Heart left ventricle (tissue), 16 donors: ENCODE measurements around the gene FREM2. TPM values are rescaled to one million over a fixed set of nuclear protein-coding genes. Genes with fewer than 3 reads are reported as not detected.

ENCODE experiments used
- ATAC-seq, 4 donors: fragments of 200-7000 bp; cut with Tn5 transposase; one replicate each; pipeline ENCODE4 v1.9.1; 2020 to 2022; ENCODE audit warnings: moderate library complexity in 4 of 4, mild to moderate bottlenecking in 3 of 4, moderate number of reproducible peaks in 1 of 4
- DNase-seq, 5 donors: peaks; one replicate each; pipeline ENCODE4 v3.0.0-alpha.2; 2020
- H3K27ac ChIP-seq, 12 donors: fragments of 200-600 bp; sonication (generic) in 4 of 12; one replicate each; pipeline versions ENCODE4 v1.5.0 to v1.8.0; 2016 to 2022; ENCODE audit warnings: mild to moderate bottlenecking in 2 of 12
- H3K27me3 ChIP-seq, 9 donors: fragments of 200-600 bp; sonication (generic) in 2 of 9; one replicate each; pipeline versions ENCODE4 v1.5.1 to v1.8.0; 2016 to 2022; ENCODE audit warnings: mild to moderate bottlenecking in 3 of 9
- H3K36me3 ChIP-seq, 9 donors: fragments of 200-600 bp; sonication (generic) in 2 of 9; one replicate each; pipeline versions ENCODE4 v1.5.0 to v1.8.0; 2018 to 2022; ENCODE audit warnings: mild to moderate bottlenecking in 2 of 9
- H3K4me1 ChIP-seq, 12 donors: fragments of 200-600 bp; sonication (generic) in 4 of 12; one replicate each; pipeline versions ENCODE4 v1.5.0 to v1.8.0; 2016 to 2022; ENCODE audit warnings: mild to moderate bottlenecking in 3 of 12
- H3K4me3 ChIP-seq, 12 donors: fragments of 200-600 bp; sonication (generic) in 4 of 12; one replicate each; pipeline versions ENCODE4 v1.5.0 to v1.8.0; 2017 to 2022; ENCODE audit warnings: mild to moderate bottlenecking in 9 of 12, moderate library complexity in 4 of 12
- H3K9me3 ChIP-seq, 12 donors: fragments of 200-600 bp; sonication (generic) in 4 of 12; one replicate each; pipeline versions ENCODE4 v1.5.0 to v1.8.0; 2016 to 2022; ENCODE audit warnings: mild to moderate bottlenecking in 1 of 12
- POLR2A ChIP-seq, 2 donors: fragments of 450-650 bp; IDR thresholded peaks; one replicate each; pipeline ENCODE4 v1.6.1; 2017; ENCODE audit warnings: antibody characterized with exemption in 2 of 2, mild to moderate bottlenecking in 2 of 2, moderate library complexity in 2 of 2
- WGBS, 4 donors: extraction: QIAGEN DNeasy Blood & Tissue Kit in 2 of 4; methylation state at CpG; one replicate each; pipeline versions ENCODE4 v1.1.5 to v1.1.7; 2013 to 2018; 5-methylcytosine and 5-hydroxymethylcytosine counted together
- intact Hi-C, 10 donors: fragments of 100-400 bp; cut with DNase I; formaldehyde crosslinking; loops; one replicate each; pipeline versions ENCODE4 v1.11.1 to v1.14.2; 2022
- polyA plus RNA-seq, 2 donors: library from polyadenylated mRNA; stranded (reverse); fragments of 200-250 nt; gene quantifications; one replicate each; pipeline ENCODE4 v1.2.3, GENCODE V29; 2013
- total RNA-seq, 9 donors: library from RNA; depleted of rRNA in 2 of 9; stranded (reverse); fragments of >200 nt in 2 of 9; fragmentation: NEBNext Ultra II Directional in 3 of 9; extraction: Animal tissue kit (Norgen Biotek cat#: 25700) in 3 of 9; gene quantifications; one replicate each; pipeline versions ENCODE4 v1.1.0 to v1.2.4, GENCODE V29; 2016 to 2023
- TF ChIP-seq, protein P1 (sequence below), 12 donors: fragments of 200-600 bp; sonication (generic) in 4 of 12; IDR thresholded peaks; one replicate each; pipeline versions ENCODE4 v1.5.0 to v1.8.0; 2018 to 2022; ENCODE audit warnings: antibody characterized with exemption in 12 of 12, mild to moderate bottlenecking in 5 of 12
- donor health status: ischemic (EF 13 %, LVEDD 7.1; RV severe dilation, severe dysfunction).
- donor health status: healthy with polysubstance abuse.
- donor health status: DM: no; HTN: yes; CAD: no.
- donor health status: DM: no; HTN: no; CAD: no.
- donor health status: ischemic (EF 25% LVEDD 6.9; RV normal size, moderate dysfunction).
- donor health status: ischemic (EF 25% LVEDD 5.7; RV mildly dilated, moderate dysfunction).
- donor health status: healthy.
- donor health status: DM: yes; HTN: yes; CAD: no.
- donor health status: ischemic (EF 35%, LVEDD 5.7; RV mildly dilated, moderate dysfunction).
- donor health status: nonischemic (EF 11% LVEDD 7.7; RV severe dilation, severe dysfunction).
- donor health status: DM: yes; HTN: yes; CAD: no.
- donor health status: PGD.
- donor health status: ischemic (EF 29% LVEDD 5.4; RV normal size, mild dysfunction).
- donor health status: nonischemic (EF 23%, LVEDD 6.1; RV moderate dilation, normal function).

Gene FREM2
- total and polyA plus RNA-seq, 11 donors: 0.02 to 0.35 (median 0.13) TPM

DNA sequence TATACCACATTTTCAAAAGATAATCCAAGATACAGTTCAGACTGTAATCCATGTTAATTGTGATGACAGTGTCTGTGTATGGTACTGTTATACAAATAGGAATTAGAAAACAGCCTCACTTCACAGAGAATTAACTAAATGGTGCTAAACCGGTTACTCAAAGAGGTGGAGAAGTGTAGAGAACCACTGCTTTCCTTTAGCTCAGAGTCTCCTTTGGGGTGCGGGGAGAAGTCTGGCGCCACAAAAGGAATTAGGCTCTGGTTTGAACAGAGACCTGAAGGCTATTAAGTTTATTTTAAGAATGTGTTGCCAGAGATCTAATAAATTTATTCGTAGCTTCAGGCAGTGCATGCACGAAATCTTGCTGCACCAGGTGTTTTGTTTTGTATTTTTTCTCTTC is 65.8 kb downstream of the FREM2 start:
- WGBS, 4 donors: 45 to 54% (median 46%) methylated on average over 5 of the region's 5 CpGs
- DNase-seq: no peak
- Histone ChIP-seq H3K9me3 (no peaks in the 10 kb centered on the region), H3K27me3 (peaks cover 0 to 10% (median 0%) of the 10 kb centered on the region in 9 donors), H3K4me3 (no peak overlapping the region), H3K36me3 (no peaks in the 10 kb centered on the region), H3K4me1 (no peaks in the 10 kb centered on the region), H3K27ac (no peak overlapping the region)
- TF ChIP-seq POLR2A (IDR thresholded peaks at IDR 0.05): no peak
- TF ChIP-seq, protein P1, sequence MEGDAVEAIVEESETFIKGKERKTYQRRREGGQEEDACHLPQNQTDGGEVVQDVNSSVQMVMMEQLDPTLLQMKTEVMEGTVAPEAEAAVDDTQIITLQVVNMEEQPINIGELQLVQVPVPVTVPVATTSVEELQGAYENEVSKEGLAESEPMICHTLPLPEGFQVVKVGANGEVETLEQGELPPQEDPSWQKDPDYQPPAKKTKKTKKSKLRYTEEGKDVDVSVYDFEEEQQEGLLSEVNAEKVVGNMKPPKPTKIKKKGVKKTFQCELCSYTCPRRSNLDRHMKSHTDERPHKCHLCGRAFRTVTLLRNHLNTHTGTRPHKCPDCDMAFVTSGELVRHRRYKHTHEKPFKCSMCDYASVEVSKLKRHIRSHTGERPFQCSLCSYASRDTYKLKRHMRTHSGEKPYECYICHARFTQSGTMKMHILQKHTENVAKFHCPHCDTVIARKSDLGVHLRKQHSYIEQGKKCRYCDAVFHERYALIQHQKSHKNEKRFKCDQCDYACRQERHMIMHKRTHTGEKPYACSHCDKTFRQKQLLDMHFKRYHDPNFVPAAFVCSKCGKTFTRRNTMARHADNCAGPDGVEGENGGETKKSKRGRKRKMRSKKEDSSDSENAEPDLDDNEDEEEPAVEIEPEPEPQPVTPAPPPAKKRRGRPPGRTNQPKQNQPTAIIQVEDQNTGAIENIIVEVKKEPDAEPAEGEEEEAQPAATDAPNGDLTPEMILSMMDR (IDR thresholded peaks at IDR 0.05): no peak
- intact Hi-C loops: no loop called here
- ATAC-seq: no peak

GRCh38 chr13:38753878-38754277 is 67.0 kb downstream of the FREM2 start:
- ATAC-seq: no peak
- no peak overlapping the region for H3K27ac ChIP-seq
- H3K4me1 ChIP-seq: no peaks in the 10 kb centered on the region
- H3K9me3 ChIP-seq: no peaks in the 10 kb centered on the region
- 87 to 93% (median 91%) methylated on average over 2 of the region's 2 CpGs for WGBS, 4 donors
- no peak overlapping the region for H3K4me3 ChIP-seq
- intact Hi-C loops: no loop called here
- TF ChIP-seq POLR2A (IDR thresholded peaks at IDR 0.05): no peak
- TF ChIP-seq, protein P1 (IDR thresholded peaks at IDR 0.05): no peak
- peaks cover 0 to 18% (median 3%) of the 10 kb centered on the region in 9 donors for H3K27me3 ChIP-seq
- no peaks in the 10 kb centered on the region for H3K36me3 ChIP-seq
- no peak for DNase-seq

DNA sequence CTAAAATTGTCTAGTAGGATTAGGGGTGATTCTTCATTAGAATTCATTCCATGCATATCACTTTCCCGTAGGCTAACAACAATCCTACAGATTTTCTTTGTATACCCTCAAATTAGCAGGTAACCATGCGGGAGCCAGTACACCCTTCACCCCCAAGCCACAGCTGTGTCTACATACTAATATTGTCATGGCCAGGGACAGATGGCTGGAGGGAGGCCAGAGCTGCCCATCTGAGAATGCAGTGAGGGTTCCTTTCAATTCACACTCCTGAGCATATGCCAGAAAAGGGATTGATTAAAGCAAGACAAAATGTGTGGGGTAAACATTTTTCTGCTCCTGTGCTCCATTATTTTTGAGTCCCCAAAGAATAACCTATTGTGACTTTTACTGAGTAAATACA is 68.9 kb downstream of the FREM2 start:
- TF ChIP-seq POLR2A (IDR thresholded peaks at IDR 0.05): no peak
- TF ChIP-seq, protein P1 (IDR thresholded peaks at IDR 0.05): no peak
- Histone ChIP-seq H3K36me3 (no peaks in the 10 kb centered on the region), H3K27me3 (peaks cover 0 to 37% (median 5%) of the 10 kb centered on the region in 9 donors), H3K27ac (no peak overlapping the region), H3K4me1 (no peaks in the 10 kb centered on the region), H3K9me3 (no peaks in the 10 kb centered on the region), H3K4me3 (no peak overlapping the region)
- intact Hi-C loops: no loop called here
- no peak for DNase-seq
- WGBS, 4 donors: 83 to 92% (median 90%) methylated on average over 2 of the region's 2 CpGs
- ATAC-seq: no peak

DNA sequence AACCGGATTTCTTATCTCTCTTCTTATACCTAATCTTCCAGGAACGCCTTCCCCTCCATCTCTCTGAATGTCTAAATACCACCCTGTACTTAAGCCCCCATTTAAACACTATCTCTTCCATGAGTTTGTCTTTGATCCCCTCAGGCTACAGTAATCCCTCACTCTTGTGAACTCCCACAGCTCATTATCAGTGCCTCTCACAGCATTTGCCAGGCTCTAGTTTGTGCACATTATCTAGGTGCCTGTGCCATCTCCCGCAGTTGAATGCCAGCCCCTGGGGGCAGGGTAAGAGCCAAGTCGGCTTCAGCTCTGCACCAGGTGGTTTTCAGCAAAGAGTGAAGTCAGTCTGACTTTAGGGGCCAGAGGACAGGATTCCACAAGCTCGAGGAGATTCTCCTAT is 71.4 kb downstream of the FREM2 start:
- Histone ChIP-seq H3K9me3 (no peaks in the 10 kb centered on the region), H3K27ac (no peak overlapping the region), H3K4me3 (no peak overlapping the region), H3K4me1 (no peaks in the 10 kb centered on the region), H3K36me3 (no peaks in the 10 kb centered on the region), H3K27me3 (peaks cover 0 to 42% (median 7%) of the 10 kb centered on the region in 9 donors)
- ATAC-seq (no peak), DNase-seq (no peak)
- TF ChIP-seq, protein P1 (IDR thresholded peaks at IDR 0.05): no peak
- no peak for TF ChIP-seq POLR2A (IDR thresholded peaks at IDR 0.05)
- 16 to 30% (median 24%) methylated on average over 4 to 5 of the region's 5 CpGs for WGBS, 4 donors
- intact Hi-C loops: no loop called here
